Germinal center (tissue), 1 donor: ENCODE measurements around the gene PIBF1.

Source experiments
- DNase-seq: peaks from one replicate; pipeline ENCODE4 v3.0.0; 2012; ENCODE audit warnings: mixed read lengths, low spot score

Gene PIBF1

DNA sequence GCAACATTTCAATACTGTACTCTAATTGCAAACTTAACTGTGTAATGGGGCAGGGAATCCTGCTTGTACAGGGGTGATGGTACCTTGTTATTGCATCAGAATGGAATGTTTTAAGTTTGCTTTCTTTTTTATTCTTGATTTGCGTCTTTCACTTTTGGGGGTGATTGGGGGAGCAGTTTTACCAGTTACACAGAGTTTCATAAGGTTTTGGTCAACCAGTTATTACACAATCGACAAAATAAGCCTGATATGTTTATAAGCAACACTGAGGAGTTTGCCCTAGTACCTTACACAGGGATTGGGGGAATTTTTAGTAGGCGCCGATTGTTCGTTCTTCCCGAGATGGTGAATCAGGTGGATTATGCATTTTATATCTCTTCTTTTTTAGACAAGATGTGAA lies 279.5 kb downstream of the PIBF1 start:
- no peak for DNase-seq

DNA sequence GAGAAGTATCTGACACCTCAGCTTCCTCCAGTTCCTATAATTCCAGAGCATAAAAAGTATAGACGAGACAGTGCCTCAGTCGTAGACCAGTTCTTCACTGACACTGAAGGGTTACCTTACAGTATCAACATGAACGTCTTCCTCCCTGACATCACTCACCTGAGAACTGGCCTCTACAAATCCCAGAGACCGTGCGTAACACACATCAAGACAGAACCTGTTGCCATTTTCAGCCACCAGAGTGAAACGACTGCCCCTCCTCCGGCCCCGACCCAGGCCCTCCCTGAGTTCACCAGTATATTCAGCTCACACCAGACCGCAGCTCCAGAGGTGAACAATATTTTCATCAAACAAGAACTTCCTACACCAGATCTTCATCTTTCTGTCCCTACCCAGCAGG lies 279.9 kb downstream of the PIBF1 start:
- DNase-seq, result no peak

DNA sequence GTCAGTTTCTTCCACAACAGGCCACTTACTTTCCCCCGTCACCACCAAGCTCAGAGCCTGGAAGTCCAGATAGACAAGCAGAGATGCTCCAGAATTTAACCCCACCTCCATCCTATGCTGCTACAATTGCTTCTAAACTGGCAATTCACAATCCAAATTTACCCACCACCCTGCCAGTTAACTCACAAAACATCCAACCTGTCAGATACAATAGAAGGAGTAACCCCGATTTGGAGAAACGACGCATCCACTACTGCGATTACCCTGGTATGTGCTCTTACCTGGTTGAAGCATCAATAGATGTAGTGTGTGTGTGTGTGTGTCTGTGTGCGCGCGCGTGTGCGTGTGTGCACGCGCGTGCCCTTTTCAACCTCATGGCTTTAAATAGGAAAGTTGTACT lies 280.5 kb downstream of the PIBF1 start:
- no peak for DNase-seq

DNA sequence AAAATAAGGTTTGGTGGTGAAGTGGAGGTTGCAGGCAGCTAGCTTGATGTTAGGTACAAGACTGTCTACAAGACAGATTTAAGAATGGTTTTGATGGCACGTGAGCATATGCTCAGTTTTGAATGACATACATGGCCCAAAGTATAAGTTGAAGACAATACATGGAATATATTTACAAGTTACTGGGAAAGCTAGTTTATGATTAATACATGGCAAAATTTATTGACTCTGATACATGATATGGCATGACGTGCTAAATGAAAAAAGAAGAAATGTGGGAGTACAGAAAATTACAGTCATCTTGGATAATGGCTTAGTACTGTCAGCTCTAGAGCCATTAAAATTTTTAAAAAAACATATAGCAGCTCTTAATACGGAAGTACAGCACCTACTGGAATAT lies 281.2 kb downstream of the PIBF1 start:
- no peak for DNase-seq

DNA sequence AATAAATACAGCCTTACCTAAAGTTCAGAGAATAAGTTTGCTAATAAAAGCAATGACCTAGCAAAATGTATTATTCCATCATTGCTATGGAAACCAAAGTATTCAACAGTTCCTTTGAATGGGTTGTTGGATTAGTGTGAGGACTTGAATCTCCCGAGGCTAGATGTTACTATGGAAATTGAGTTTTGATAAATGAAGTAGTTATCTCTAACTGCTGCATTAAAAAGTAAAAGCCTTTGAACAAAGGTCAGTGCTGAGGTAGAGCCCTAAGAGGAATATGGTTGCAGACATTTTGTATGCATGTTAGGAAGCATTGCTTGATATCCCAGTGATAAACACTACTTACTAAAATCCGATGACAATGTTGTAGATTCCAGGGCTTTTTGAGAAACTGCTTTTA lies 283.1 kb downstream of the PIBF1 start:
- DNase-seq, result no peak

- no peak for DNase-seq
Measured at GRCh38 chr13:73065665-73066340, 283.9 kb downstream of the PIBF1 start.
